ENCODE measurements around the gene ANXA4. TPM values are rescaled to one million over a fixed set of nuclear protein-coding genes. Genes with fewer than 3 reads are reported as not detected.
"Not testable (repeated sequence)": the region's sequence is repeated elsewhere in the genome, so short reads cannot be mapped to it uniquely, and the experiment has no call there.

Gene ANXA4
- total RNA-seq, 1 donor from 2014 or later = 84.5 TPM

DNA sequence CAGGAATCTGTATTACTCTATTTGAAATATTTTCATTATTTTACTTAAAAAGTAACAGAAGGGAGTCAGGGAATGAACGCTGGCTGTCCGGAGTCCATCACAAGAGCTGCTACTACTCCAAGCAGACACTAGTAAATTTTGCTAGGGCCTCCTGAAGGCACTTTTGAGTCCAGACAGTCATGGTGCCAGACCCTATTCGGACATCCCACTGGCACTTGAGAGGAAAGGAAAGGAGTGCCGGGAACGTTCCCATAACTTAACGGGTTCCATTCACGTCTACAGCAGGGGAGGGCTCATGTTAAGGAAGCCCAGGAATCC lies 87.0 kb downstream of the ANXA4 start:
- H3K4me1 Mint-ChIP-seq (ENCODE audit: unreplicated experiment) = peaks cover 22% of the 10 kb centered on the region
- no peak for DNase-seq (ENCODE audit: extremely low spot score, unreplicated experiment)
- TF ChIP-seq, protein P1, sequence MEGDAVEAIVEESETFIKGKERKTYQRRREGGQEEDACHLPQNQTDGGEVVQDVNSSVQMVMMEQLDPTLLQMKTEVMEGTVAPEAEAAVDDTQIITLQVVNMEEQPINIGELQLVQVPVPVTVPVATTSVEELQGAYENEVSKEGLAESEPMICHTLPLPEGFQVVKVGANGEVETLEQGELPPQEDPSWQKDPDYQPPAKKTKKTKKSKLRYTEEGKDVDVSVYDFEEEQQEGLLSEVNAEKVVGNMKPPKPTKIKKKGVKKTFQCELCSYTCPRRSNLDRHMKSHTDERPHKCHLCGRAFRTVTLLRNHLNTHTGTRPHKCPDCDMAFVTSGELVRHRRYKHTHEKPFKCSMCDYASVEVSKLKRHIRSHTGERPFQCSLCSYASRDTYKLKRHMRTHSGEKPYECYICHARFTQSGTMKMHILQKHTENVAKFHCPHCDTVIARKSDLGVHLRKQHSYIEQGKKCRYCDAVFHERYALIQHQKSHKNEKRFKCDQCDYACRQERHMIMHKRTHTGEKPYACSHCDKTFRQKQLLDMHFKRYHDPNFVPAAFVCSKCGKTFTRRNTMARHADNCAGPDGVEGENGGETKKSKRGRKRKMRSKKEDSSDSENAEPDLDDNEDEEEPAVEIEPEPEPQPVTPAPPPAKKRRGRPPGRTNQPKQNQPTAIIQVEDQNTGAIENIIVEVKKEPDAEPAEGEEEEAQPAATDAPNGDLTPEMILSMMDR (conservative IDR thresholded peaks at IDR 0.05) = peak; percentile 18
- H3K4me3 Mint-ChIP-seq = peak overlapping the region; percentile 96
- no peaks in the 10 kb centered on the region for H3K27me3 Mint-ChIP-seq
- H3K36me3 Mint-ChIP-seq = peaks cover 9% of the 10 kb centered on the region
- H3K9me3 Mint-ChIP-seq = no peaks in the 10 kb centered on the region
- H3K27ac Mint-ChIP-seq = peak overlapping the region; percentile 95

DNA sequence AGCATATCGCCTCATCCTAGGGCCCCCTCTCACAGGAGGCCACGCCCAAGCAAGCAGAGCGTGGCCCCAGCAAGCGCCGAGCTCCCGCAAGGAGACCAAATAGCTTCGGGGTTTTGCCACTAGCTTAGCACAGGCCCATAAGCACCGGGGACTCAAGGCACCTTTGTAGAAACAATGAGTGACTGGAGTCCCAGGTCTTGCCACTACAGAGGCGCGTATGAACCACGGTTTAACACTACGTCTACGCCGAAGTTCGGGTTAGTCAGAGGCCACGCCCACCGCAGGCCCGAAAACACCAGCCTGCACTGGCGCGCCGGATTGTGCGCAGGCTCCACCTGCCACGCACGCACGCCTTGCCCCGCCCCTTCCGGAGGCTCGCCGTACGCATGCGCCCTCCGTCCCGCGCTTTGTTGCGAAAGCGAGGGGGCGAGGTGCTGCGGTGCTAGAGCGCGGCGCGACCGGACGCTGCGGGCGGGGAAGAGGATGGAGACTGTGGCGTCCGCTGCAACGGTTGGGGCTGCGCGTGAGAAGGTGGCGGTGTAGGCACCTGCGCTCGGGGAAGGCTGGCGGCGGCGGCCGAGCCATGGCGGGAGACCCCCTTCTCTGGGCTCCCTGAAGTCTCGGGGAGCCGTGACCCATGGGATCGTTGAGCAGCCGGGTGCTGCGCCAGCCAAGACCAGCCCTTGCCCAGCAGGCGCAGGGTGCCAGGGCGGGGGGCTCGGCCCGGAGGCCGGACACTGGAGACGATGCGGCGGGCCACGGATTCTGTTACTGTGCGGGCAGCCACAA lies 87.5 kb downstream of the ANXA4 start, which contains the start of gene GMCL1:
Gene GMCL1, plus strand, starts transcription at position 405 of the 789 bp plus-strand sequence. Its CDS starts 233 bp downstream, at position 638.
- Mint-ChIP-seq H3K9me3 (no peaks in the 10 kb centered on the region), H3K36me3 (peaks cover 9% of the 10 kb centered on the region), H3K27ac (peak within 1 kb of the TSS; percentile 95), H3K4me3 (peak within 1 kb of the TSS; percentile 96), H3K27me3 (no peaks in the 10 kb centered on the region), H3K4me1 (ENCODE audit: unreplicated experiment) (peaks cover 27% of the 10 kb centered on the region)
- peak; percentile 99 for DNase-seq (ENCODE audit: extremely low spot score, unreplicated experiment)
- TF ChIP-seq, protein P1 (conservative IDR thresholded peaks at IDR 0.05) = peak; percentile 20

GRCh38 chr2:69830045-69830905 lies 88.3 kb downstream of the ANXA4 start:
- Mint-ChIP-seq H3K27me3 (no peaks in the 10 kb centered on the region), H3K4me3 (peak overlapping the region; percentile 96), H3K4me1 (ENCODE audit: unreplicated experiment) (peaks cover 28% of the 10 kb centered on the region), H3K36me3 (peaks cover 9% of the 10 kb centered on the region), H3K9me3 (no peaks in the 10 kb centered on the region), H3K27ac (peak overlapping the region; percentile 81)
- TF ChIP-seq, protein P1 (conservative IDR thresholded peaks at IDR 0.05) = no peak
- DNase-seq (ENCODE audit: extremely low spot score, unreplicated experiment) = no peak

DNA sequence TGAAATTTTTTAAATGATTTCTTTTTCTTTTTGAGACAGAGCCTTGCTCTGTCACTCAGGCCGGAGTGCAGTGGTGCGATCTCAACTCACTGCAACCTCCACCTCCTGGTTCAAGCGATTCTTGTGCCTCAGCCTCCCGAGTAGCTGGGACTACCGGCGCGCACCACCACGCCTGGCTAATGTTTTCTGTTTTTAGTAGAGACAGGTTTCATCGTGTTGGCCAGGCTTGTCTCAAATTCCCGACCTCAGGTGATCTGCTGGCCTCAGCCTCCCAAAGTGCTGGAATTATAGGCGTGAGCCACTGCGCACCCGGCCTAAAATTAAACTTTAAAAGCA lies 88.9 kb downstream of the ANXA4 start:
- not testable (repeated sequence) for H3K36me3 Mint-ChIP-seq; H3K27me3 Mint-ChIP-seq; DNase-seq (ENCODE audit: extremely low spot score, unreplicated experiment); H3K9me3 Mint-ChIP-seq
- H3K27ac Mint-ChIP-seq = peak overlapping the region; percentile 81
- H3K4me3 Mint-ChIP-seq = peak overlapping the region; percentile 96
- H3K4me1 Mint-ChIP-seq (ENCODE audit: unreplicated experiment) = peaks cover 28% of the 10 kb centered on the region

GRCh38 chr2:69831354-69831905 lies 89.5 kb downstream of the ANXA4 start:
- Mint-ChIP-seq H3K4me1 (ENCODE audit: unreplicated experiment) (peaks cover 33% of the 10 kb centered on the region), H3K36me3 (peaks cover 9% of the 10 kb centered on the region), H3K27me3 (no peaks in the 10 kb centered on the region), H3K9me3 (no peaks in the 10 kb centered on the region), H3K27ac (no peak overlapping the region), H3K4me3 (peak overlapping the region; percentile 70)
- DNase-seq (ENCODE audit: extremely low spot score, unreplicated experiment) = no peak
- TF ChIP-seq, protein P1 (conservative IDR thresholded peaks at IDR 0.05) = no peak
